Spleen (tissue), 11 donors: ENCODE measurements around the gene TEX36. TPM values are rescaled to one million over a fixed set of nuclear protein-coding genes. Genes with fewer than 3 reads are reported as not detected.

Experiments
- DNase-seq: peaks from one replicate; pipeline ENCODE4 v3.0.0-alpha.2; 2020
- H3K27ac ChIP-seq, 8 donors: fragments of 200-600 bp; sonication (generic) in 7 of 8; 1 replicate in 4 of 8; 2 replicates in 4 of 8; pipeline versions ENCODE4 v1.5.0 to v1.8.0; 2016 to 2021; ENCODE audit warnings: inconsistent platforms in 4 of 8, mild to moderate bottlenecking in 4 of 8, moderate library complexity in 1 of 8
- H3K27me3 ChIP-seq, 7 donors: fragments of 200-600 bp; sonication (generic) in 6 of 7; replicated peaks in 1 of 7; 1 replicate in 4 of 7; 2 replicates in 3 of 7; pipeline versions ENCODE4 v1.5.0 to v1.8.0; 2016 to 2021; ENCODE audit warnings: inconsistent platforms in 3 of 7, mild to moderate bottlenecking in 1 of 7
- H3K36me3 ChIP-seq, 6 donors: fragments of 200-600 bp; sonication (generic) in 5 of 6; 1 replicate in 4 of 6; 2 replicates in 2 of 6; pipeline versions ENCODE4 v1.5.0 to v1.8.0; 2016 to 2021; ENCODE audit warnings: inconsistent platforms in 2 of 6
- H3K4me1 ChIP-seq, 6 donors: fragments of 200-600 bp; sonication (generic) in 5 of 6; 1 replicate in 3 of 6; 2 replicates in 3 of 6; pipeline versions ENCODE4 v1.5.0 to v1.8.0; 2016 to 2021; ENCODE audit warnings: inconsistent platforms in 3 of 6
- H3K4me3 ChIP-seq, 8 donors: fragments of 200-600 bp; sonication (generic) in 7 of 8; 1 replicate in 4 of 8; 2 replicates in 4 of 8; pipeline versions ENCODE4 v1.5.0 to v1.8.0; 2016 to 2021; ENCODE audit warnings: inconsistent platforms in 4 of 8, mild to moderate bottlenecking in 4 of 8, moderate library complexity in 2 of 8
- H3K9me3 ChIP-seq, 8 donors: fragments of 200-600 bp; sonication (generic) in 7 of 8; 1 replicate in 4 of 8; 2 replicates in 4 of 8; pipeline versions ENCODE4 v1.5.0 to v1.8.0; 2016 to 2021; ENCODE audit warnings: inconsistent platforms in 4 of 8
- CTCF ChIP-seq, 11 experiments: fragments of 200-600 bp in 7 of 11; fragments of 450-650 bp in 4 of 11; sonication (generic) in 4 of 11; IDR thresholded peaks in 8 of 11; conservative IDR thresholded peaks in 3 of 11; 1 replicate in 7 of 11; 2 replicates in 4 of 11; pipeline versions ENCODE4 v1.4.0 to v1.8.0; 2016 to 2021; ENCODE audit warnings: antibody characterized with exemption in 11 of 11, inconsistent platforms in 4 of 11, mild to moderate bottlenecking in 1 of 11
- POLR2A ChIP-seq, 3 donors: fragments of 450-650 bp; IDR thresholded peaks; one replicate each; pipeline ENCODE4 v1.5.1; 2017; ENCODE audit warnings: antibody characterized with exemption in 3 of 3, mild to moderate bottlenecking in 1 of 3
- POLR2AphosphoS5 ChIP-seq, 3 donors: sonication (generic); formaldehyde crosslinking; IDR thresholded peaks; one replicate each; pipeline ENCODE4 v1.5.1; 2017; ENCODE audit warnings: antibody characterized with exemption in 3 of 3
- WGBS, 5 donors: extraction: QIAGEN DNeasy Blood & Tissue Kit in 3 of 5; methylation state at CpG; one replicate each; pipeline versions ENCODE4 v1.1.5 to v1.1.7; 2013 to 2018; 5-methylcytosine and 5-hydroxymethylcytosine counted together
- intact Hi-C: fragments of 100-400 bp; cut with DNase I; formaldehyde crosslinking; loops from one replicate; pipeline ENCODE4 v1.15.0; 2023; ENCODE audit warnings: low total_unique reads
- polyA plus RNA-seq, 3 donors: library from polyadenylated mRNA; stranded (reverse); fragments of 200-250 nt; gene quantifications; one replicate each; pipeline ENCODE4 v1.2.1, GENCODE V29; 2013
- total RNA-seq, 7 donors: library from RNA; depleted of rRNA in 3 of 7; stranded (reverse); fragments of >200 nt in 3 of 7; fragmentation: NEBNext Ultra II Directional in 4 of 7; extraction: Animal tissue kit (Norgen Biotek cat#: 25700) in 4 of 7; gene quantifications; one replicate each; pipeline versions ENCODE4 v1.1.0 to v1.2.1, GENCODE V29; 2016 to 2021
- donor health status: healthy with polysubstance abuse.
- donor health status: DM: no; HTN: no; CAD: no; lungs with moderate emphysema.
- donor health status: DM: no; HTN: no; CAD: no.
- donor health status: Bipolar disorder and iron deficiency.
- donor health status: healthy.
- donor health status: DM: no; HTN: no; CAD: no.
- donor health status: DM: yes; HTN: yes; CAD: no.

The TEX36 gene
- total and polyA plus RNA-seq, 10 donors: not detected

- 85 to 87% (median 86%) methylated on average over 19 of the region's 19 CpGs for WGBS, 5 donors
- TF ChIP-seq POLR2A (IDR thresholded peaks at IDR 0.05) (no peak), POLR2AphosphoS5 (IDR thresholded peaks at IDR 0.05) (no peak), CTCF (IDR thresholded peaks at IDR 0.05 in 8 of 11, conservative IDR thresholded peaks at IDR 0.05 in 3 of 11) (no peak)
- H3K27me3 ChIP-seq: peaks cover 0 to 13% (median 0%) of the 10 kb centered on the region in 7 donors
- no peak for DNase-seq
- H3K4me1 ChIP-seq: no peaks in the 10 kb centered on the region
- no peaks in the 10 kb centered on the region for H3K36me3 ChIP-seq
- H3K9me3 ChIP-seq: no peaks in the 10 kb centered on the region
- no peak overlapping the region for H3K4me3 ChIP-seq
- intact Hi-C loops: no loop called here
- no peak overlapping the region for H3K27ac ChIP-seq
Measured at GRCh38 chr10:125691160-125691981, 8.4 kb upstream of the TEX36 start.

GRCh38 chr10:125689955-125690569 is 7.1 kb upstream of the TEX36 start:
- 85 to 93% (median 89%) methylated on average over 8 of the region's 8 CpGs for WGBS, 5 donors
- no peak overlapping the region for H3K4me3 ChIP-seq
- H3K27me3 ChIP-seq: peaks cover 0 to 13% (median 0%) of the 10 kb centered on the region in 7 donors
- no peaks in the 10 kb centered on the region for H3K36me3 ChIP-seq
- no peaks in the 10 kb centered on the region for H3K4me1 ChIP-seq
- no peak for DNase-seq
- no peak overlapping the region for H3K27ac ChIP-seq
- no peaks in the 10 kb centered on the region for H3K9me3 ChIP-seq
- intact Hi-C loops: no loop called here
- TF ChIP-seq CTCF (IDR thresholded peaks at IDR 0.05 in 8 of 11, conservative IDR thresholded peaks at IDR 0.05 in 3 of 11): no peak
- TF ChIP-seq POLR2AphosphoS5 (IDR thresholded peaks at IDR 0.05): no peak
- TF ChIP-seq POLR2A (IDR thresholded peaks at IDR 0.05): no peak

- intact Hi-C loops: no loop called here
- H3K27me3 ChIP-seq: peaks cover 0 to 25% (median 0%) of the 10 kb centered on the region in 7 donors
- no peak for DNase-seq
- H3K27ac ChIP-seq: no peak overlapping the region
- 69 to 80% (median 75%) methylated on average over 3 of the region's 3 CpGs for WGBS, 5 donors
- no peak overlapping the region for H3K4me3 ChIP-seq
- TF ChIP-seq CTCF (IDR thresholded peaks at IDR 0.05 in 8 of 11, conservative IDR thresholded peaks at IDR 0.05 in 3 of 11) (no peak), POLR2A (IDR thresholded peaks at IDR 0.05) (no peak), POLR2AphosphoS5 (IDR thresholded peaks at IDR 0.05) (no peak)
- H3K9me3 ChIP-seq: no peaks in the 10 kb centered on the region
- no peaks in the 10 kb centered on the region for H3K4me1 ChIP-seq
- H3K36me3 ChIP-seq: no peaks in the 10 kb centered on the region
Measured at GRCh38 chr10:125687507-125688185, 4.7 kb upstream of the TEX36 start.

GRCh38 chr10:125684581-125684980 is 1.6 kb upstream of the TEX36 start:
- intact Hi-C loops: no loop called here
- no peak for DNase-seq
- TF ChIP-seq CTCF (IDR thresholded peaks at IDR 0.05 in 8 of 11, conservative IDR thresholded peaks at IDR 0.05 in 3 of 11): no peak
- no peak for TF ChIP-seq POLR2A (IDR thresholded peaks at IDR 0.05)
- TF ChIP-seq POLR2AphosphoS5 (IDR thresholded peaks at IDR 0.05): peak in 1 of 3 donors; percentile 47
- no peaks in the 10 kb centered on the region for H3K4me1 ChIP-seq
- no peaks in the 10 kb centered on the region for H3K36me3 ChIP-seq
- H3K27ac ChIP-seq: no peak overlapping the region
- no peak overlapping the region for H3K4me3 ChIP-seq
- H3K27me3 ChIP-seq: peaks cover 0 to 32% (median 0%) of the 10 kb centered on the region in 7 donors
- H3K9me3 ChIP-seq: no peaks in the 10 kb centered on the region
- WGBS, 5 donors: 39 to 48% (median 44%) methylated on average over 5 of the region's 5 CpGs
